NAMALWA (cell line): Measurements from ENCODE around the gene DEFB132.

Experiments
- DNase-seq: peaks from one replicate; pipeline ENCODE4 v3.0.0-alpha.2; 2015; ENCODE audit warnings: low spot score

Gene DEFB132

DNA sequence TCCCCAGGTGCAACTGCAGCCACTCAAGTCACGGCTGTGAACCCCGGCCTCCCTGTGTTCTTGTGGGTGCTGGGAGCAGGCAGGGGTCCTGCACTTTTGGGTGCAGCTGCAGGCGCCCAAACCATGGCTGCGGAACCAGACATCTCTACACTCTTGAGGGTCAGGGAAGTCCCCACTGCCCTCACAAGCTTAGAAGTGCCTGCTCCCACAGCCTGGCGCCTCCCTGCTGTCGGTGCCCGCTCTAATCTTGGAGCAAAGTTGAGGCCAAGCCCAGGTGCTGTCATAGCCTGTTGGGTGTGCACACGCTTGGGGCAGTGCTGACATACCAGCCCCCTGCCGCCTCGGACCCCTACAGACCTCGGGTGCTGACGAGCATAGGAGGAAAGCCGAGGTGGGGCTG lies 6.2 kb downstream of the DEFB132 start:
- DNase-seq, result no peak

DNA sequence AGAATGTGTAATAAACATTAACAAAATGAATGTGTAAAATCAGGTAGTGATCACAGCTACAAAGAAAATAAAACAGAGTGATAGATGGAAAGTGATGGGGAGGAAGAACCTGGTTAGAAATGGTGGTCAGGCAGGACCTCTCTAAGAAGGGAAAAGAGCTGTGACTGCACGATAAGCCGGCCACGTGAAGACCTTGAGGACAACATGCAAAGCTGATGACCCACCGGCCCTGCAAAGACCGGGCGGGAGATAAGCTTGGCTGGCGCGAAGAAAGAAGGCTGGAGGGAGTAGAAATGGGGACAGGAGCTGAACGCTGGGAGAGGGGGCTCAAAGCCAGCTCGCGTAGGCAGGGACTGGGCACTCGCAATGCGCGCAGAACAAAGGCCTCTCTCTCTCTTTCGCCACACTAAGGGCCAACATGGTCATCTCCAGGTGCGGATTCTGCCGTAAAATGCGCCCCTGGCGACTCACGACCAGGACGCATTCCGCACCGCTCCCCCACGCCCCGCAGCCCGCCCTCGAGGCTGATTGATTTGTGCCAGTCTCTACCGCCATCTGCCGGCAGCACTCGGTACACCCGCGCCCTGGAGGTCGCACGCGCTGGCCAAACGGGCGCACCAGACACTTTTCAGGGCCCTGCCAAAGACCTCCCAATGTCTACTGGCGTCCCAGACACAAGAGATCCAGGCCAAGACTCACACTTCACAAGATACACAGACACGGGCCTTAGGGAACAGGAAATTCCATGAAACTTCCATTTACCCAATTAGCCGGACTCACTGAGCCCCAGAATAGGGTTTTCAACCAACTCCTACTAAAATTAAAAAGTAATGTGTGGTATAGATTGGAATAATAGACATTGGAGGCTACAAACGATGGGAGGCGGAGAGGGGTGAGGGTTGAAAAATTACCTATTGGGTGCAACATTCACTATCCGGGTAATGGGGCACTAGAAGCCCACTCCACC lies 9.4 kb downstream of the DEFB132 start:
- DNase-seq, result peak; percentile 88

- no peak for DNase-seq
Observed at GRCh38 chr20:270517-270916, 13.0 kb downstream of the DEFB132 start.

DNA sequence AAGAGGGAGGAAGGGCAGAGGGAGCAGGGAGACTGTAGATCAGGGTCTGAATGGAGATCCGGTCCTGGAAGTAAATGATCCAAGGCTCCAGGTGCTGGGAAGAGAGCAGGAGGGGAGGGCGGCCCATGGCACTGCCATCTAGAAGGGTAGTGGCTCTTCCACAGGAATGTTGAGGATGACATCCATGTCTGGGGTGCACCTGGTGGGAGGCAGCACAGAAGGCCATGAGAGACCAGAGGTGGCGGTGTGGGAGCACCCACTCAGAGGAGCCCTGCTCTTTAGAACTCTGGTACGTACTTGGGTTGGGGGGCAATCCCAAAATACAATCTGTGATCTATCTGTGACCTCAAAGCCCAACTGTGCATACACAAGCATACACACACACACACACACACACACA lies 13.5 kb downstream of the DEFB132 start:
- DNase-seq, result no peak

- no peak for DNase-seq
Observed at GRCh38 chr20:271528-271927, 14.0 kb downstream of the DEFB132 start.

DNA sequence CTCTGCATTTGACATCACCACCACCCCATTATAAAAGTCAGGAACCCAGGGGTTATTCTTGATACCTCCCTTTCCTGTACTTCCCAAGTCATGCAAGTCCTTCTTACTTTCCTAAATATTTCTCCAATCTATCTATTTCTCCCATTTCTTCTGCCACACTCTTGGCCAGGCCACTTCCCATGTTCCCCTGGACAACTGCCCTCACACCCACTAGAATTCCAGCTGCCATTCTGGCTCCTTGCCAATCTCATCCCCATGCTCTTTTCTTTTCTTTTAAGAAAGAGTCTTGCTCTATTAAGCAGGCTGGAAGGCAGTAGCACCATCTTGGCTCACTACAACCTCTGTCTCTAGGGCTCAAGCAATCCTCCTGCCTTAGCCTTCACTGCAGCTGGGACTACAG lies 15.2 kb downstream of the DEFB132 start:
- no peak for DNase-seq

- DNase-seq, result no peak
Observed at GRCh38 chr20:273884-274283, 16.4 kb downstream of the DEFB132 start.

GRCh38 chr20:275791-276190 lies 18.3 kb downstream of the DEFB132 start:
- DNase-seq, result no peak

- no peak for DNase-seq
Observed at GRCh38 chr20:276620-277495, 19.3 kb downstream of the DEFB132 start.

DNA sequence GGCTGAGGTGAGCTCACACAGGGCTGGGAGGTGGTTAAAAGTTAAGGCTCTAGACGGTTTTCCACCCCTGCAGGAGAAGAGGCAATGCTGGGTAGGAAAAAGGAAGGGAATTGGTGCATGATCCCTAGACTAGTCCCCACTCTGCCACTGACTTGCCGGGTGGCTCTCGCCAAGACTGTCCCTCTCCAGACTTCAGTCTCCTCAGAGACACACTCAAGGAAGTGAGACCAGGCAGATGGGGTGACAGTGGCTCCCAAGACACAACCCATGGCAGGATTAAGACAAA lies 19.9 kb downstream of the DEFB132 start:
- no peak for DNase-seq

GRCh38 chr20:278181-278580 lies 20.7 kb downstream of the DEFB132 start:
- DNase-seq, result no peak

DNA sequence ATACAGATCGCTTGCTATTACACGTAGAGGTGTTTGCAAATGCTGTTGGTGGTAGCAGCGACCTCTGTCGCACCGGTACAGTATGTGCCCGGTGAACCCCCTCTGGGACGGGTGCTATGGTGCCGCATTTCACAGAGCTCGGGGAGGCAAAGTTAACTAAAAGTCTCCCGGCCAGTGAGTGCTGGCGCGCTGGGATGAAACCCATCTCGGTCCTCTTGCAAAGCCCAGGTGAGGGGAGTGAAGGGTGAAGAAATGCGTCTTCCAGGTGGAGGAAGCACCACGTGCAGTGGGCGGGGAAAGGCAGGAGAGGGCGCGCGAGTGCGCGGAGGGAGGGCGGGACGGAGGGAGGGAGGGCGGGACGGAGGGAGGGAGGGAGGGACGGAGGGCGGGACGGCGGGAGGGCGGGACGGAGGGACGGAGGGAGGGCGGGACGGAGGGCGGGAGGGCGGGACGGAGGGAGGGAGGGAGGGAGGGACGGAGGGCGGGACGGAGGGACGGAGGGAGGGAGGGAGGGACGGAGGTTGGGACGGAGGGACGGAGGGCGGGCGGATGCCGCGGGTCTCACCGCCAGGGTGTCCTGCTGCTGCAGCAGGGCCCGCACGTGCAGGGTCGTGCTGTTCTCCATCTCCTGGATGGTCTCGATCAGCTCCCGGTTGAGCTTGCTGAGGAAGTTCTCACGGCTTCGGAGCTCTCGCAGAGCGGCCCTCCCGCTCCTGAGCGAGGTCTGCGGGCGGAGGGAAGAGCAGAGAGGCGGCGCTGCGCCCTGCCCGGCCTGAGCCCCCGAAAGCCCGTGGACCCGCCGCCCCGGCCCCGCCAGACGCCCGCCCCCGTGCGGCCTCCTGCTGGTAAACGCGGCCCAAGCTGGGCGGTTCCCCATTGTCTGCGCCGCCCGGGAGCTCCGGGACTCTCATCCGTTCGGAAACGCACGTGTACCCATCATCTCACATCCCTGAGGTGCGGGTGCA lies 21.4 kb downstream of the DEFB132 start:
- no peak for DNase-seq

DNA sequence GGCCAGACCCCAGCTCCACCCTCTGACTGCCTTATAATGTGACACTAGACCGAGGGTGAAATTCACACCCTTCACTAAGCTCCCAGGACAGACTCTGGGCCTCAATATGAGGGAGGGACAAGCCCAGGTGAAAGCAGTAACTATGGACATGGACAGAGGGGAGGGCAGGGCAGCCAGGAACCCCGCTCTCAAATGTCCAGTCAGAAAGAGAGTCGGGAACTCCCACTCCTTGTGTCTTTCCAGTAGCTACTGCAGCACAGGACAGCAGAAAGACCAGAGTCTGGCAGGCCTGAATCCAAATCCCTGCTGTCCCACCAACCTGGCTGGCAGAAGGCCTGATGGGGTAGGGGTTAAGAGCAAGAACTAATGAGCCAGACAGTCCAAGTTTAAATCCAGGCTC lies 26.6 kb downstream of the DEFB132 start:
- DNase-seq, result no peak

DNA sequence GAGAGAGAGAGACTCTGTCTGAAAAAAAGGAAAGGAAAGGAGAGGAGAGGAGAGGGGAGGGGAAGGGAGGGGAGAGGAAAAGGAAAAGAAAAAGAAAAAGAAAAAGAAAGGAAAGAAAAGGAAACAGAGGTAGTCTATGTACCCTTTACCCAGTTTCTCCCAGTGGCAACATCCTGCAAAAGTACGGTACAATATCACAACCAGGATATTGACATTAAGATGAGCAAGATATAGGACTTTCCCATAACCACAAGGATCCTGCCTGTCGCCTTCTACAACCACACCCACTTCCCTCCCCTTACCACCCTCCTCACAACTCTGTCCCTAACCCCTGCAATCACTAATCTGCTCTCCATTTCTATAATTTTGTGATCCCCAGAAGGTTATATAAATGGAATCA lies 29.0 kb downstream of the DEFB132 start:
- no peak for DNase-seq

- DNase-seq, result no peak
Observed at GRCh38 chr20:288956-289692, 31.6 kb downstream of the DEFB132 start.

DNA sequence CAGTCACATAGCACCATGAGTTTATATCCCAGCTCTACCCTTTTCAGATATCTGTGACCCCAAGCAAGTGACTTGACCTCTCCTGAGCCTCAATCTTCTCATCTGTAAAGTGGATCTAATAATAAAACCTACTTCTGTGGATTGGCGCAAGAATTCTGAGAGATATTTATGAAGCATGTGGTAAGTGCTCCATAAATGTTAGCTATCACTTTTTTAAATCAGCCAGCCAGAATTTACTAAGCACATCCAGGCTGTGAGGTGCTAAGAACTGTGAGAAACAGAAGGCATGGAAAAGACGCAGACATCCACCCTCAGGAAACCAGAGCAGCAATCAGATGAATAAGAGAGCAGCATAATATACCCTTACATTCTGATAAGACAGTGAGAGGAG lies 32.2 kb downstream of the DEFB132 start:
- DNase-seq, result no peak

DNA sequence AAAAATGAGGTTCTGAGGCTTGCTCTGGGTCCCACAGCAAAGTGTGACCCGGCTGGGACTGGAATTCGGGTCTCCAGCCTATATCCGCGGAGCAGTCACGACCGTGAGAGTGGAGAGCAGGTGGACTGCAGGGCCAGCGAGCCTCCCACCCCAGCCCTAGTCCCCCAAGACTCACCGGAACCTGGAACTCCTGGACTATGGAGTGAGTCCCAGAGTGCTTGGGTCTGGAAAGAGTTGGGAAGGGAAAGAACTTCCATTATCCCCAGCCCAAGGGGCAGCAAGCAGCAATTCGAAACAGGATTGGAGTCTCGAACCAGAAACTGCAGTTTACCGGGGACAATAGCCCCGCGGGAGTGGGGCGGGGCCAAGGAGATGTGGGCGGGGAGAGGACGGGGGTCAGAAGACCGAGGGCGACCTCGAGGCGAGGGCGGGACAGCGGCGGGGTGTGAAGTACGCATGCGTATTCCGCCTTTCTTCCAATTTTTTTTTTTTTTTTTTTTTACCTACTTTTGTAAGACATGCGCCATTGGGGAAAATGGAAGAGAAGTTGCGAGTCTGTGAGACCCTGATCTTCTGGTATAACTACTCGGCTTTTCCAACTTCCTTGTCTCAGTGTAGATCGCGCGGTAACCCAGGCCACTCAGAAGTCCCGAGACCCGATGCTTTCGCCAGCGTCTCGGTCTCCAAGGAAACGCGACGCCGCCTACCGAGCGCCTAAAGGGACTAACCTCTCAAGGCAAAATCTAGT lies 32.7 kb downstream of the DEFB132 start, which contains the start of gene C20orf96:
TSS of gene C20orf96 (minus strand) at position 667 of the 748 bp plus-strand sequence. CDS start at position 527, 140 bp downstream.
- DNase-seq, result peak; percentile 97

GRCh38 chr20:294602-295001 lies 37.1 kb downstream of the DEFB132 start:
- DNase-seq, result no peak

GRCh38 chr20:295804-296203 lies 38.3 kb downstream of the DEFB132 start:
- no peak for DNase-seq
